ENCODE results near the gene IL16. TPM values are rescaled to one million over a fixed set of nuclear protein-coding genes. Genes with fewer than 3 reads are reported as not detected.

IL16 gene
- total RNA-seq, 1 experiment from 2014 or later: 0.81 TPM

DNA sequence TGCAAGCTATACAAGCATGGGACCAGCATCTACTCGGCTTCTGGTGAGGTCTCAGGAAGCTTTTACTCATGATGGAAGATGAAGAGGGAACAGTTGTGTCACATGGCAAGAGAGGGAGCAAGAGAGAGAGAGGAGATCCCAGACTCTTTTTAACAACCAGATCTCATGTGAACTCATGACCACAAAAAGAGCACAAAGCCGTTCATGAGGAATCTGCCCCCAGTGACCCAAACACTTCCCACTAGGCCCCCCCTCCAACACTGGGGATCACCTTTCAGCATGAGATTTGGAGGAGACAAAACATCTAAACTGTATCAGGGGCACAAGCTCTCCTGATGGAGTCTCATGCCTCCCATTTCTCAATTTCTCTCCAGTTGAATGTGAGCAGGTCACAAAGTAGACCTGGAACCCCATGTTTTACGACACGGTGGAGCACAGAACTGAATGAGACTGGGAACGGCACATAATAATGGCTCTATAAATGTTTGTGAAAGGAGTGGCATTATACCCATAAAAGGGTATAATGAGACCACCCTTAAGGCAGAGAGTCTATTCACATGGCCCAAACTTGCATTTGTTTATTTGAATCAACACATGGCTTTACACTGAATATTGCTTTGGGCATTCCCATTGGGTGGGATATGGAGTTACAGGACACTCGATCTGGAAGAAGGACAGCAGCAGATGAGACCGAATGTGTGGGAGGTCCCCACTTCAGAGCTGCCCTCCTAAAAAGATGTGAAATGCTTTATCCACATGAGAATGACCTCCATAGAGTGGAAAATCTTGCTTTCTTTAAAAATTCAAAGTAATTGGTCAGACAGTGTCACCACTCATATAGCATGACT, 38.8 kb downstream of the IL16 start:
- BruUV-seq (replicated peaks): no TSS peak
- POLR2A ChIA-PET: no interaction called here
- no peak for ATAC-seq

More for the DNA sequence above, 38.8 kb downstream of the IL16 start:
- Histone ChIP-seq H3K36me3 (ENCODE audit: control insufficient read depth in 1 of 2, insufficient read depth in 2 of 2, low read length in 2 of 2) (no peaks in the 10 kb centered on the region), H3K27ac (ENCODE audit: low read depth, low read length) (no peak overlapping the region), H3K4me2 (ENCODE audit: low read length) (no peak overlapping the region), H2AFZ (ENCODE audit: low read depth, low read length, poor library complexity, severe bottlenecking) (no peak overlapping the region), H3K9me3 (ENCODE audit: control insufficient read depth in 1 of 2, insufficient read depth in 1 of 2, low read depth in 1 of 2, low read length in 2 of 2) (no peaks in the 10 kb centered on the region), H3K9me2 (ENCODE audit: insufficient read depth) (no peaks in the 10 kb centered on the region), H3K4me1 (ENCODE audit: control insufficient read depth in 1 of 2, insufficient read depth in 2 of 2, low read length in 2 of 2) (no peaks in the 10 kb centered on the region), H3K4me3 (replicated peaks in 1 of 2; ENCODE audit: low read depth in 1 of 2, low read length in 2 of 2) (no peak overlapping the region), H3K9ac (ENCODE audit: low read length) (no peak overlapping the region), H3K27me3 (ENCODE audit: insufficient read depth, low read length) (no peaks in the 10 kb centered on the region), H4K20me1 (ENCODE audit: insufficient read depth) (no peaks in the 10 kb centered on the region), H3K79me2 (ENCODE audit: insufficient read depth, low read length) (no peaks in the 10 kb centered on the region)
- RAD21 ChIA-PET (ENCODE audit: low non-redundant PET in 1 of 2, low total read pairs in 2 of 2, uncharacterized antibody in 2 of 2, unreplicated experiment in 2 of 2): interaction anchor here in 1 of 2 experiments (1.0 kb wide), 1 partner anchor 258 kb away, joined by 3 read pairs; no protein-coding TSS in a partner anchor
- CTCF ChIA-PET: interaction anchor here (1.0 kb wide), 1 partner anchor 31 kb away, joined by 3 read pairs; no protein-coding TSS in a partner anchor
- intact Hi-C loops (cut with micrococcal nuclease): no loop called here
- TF ChIP-seq YY1 (IDR thresholded peaks at IDR 0.05; ENCODE audit: extremely low read depth, insufficient replicate concordance, low read depth, low read length) (no peak), RAD21 (IDR thresholded peaks at IDR 0.05; ENCODE audit: low read depth) (no peak), EZH2 (IDR thresholded peaks at IDR 0.05) (no peak), ZFX (IDR thresholded peaks at IDR 0.05) (no peak), CEBPB (IDR thresholded peaks at IDR 0.05; ENCODE audit: low read depth) (no peak), EZH2phosphoT487 (IDR thresholded peaks at IDR 0.05; ENCODE audit: borderline replicate concordance) (no peak), EGR1 (IDR thresholded peaks at IDR 0.05; ENCODE audit: low read depth) (no peak), SP1 (IDR thresholded peaks at IDR 0.05; ENCODE audit: low read depth) (no peak), CTCF (IDR thresholded peaks at IDR 0.05 in 2 of 3, conservative IDR thresholded peaks at IDR 0.05 in 1 of 3; ENCODE audit: borderline replicate concordance in 1 of 3, insufficient read depth in 1 of 3, low read depth in 2 of 3, low read length in 2 of 3) (no peak), CBX3 (IDR thresholded peaks at IDR 0.05; ENCODE audit: low read depth) (no peak)
- TF ChIP-seq, protein P1, sequence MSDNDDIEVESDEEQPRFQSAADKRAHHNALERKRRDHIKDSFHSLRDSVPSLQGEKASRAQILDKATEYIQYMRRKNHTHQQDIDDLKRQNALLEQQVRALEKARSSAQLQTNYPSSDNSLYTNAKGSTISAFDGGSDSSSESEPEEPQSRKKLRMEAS (IDR thresholded peaks at IDR 0.05): no peak
- DNase-seq (ENCODE audit: low read depth, low spot score): no peak

All from HCT116 (cell line).